HepG2 (cell line): Measurements from ENCODE around the gene DHRS4L2. TPM values are rescaled to one million over a fixed set of nuclear protein-coding genes. Genes with fewer than 3 reads are reported as not detected.

Experiments used
- FLYWCH1 ChIP-seq: sonication (generic); formaldehyde crosslinking; IDR thresholded peaks from 2 replicates; pipeline ENCODE4 v1.8.1; 2023; ENCODE audit warnings: mild to moderate bottlenecking, missing genetic modification reagents
- KLF9 ChIP-seq: IDR thresholded peaks from 2 replicates; pipeline ENCODE4 v1.6.1; 2016; ENCODE audit warnings: low read depth
- MTF1 ChIP-seq: sonication (generic); formaldehyde crosslinking; IDR thresholded peaks from 2 replicates; pipeline ENCODE4 v1.5.0; 2020; ENCODE audit warnings: missing genetic modification reagents
- PHF5A ChIP-seq: IDR thresholded peaks from one replicate; pipeline ENCODE4 v1.6.1; 2018; ENCODE audit warnings: low read depth, missing genetic modification reagents; ENCODE audit not compliant: unreplicated experiment
- RFX3 ChIP-seq: IDR thresholded peaks from 2 replicates; pipeline ENCODE4 v1.6.1; 2016; ENCODE audit warnings: missing biosample characterization, missing genetic modification reagents
- TEAD2 ChIP-seq: sonication (generic); formaldehyde crosslinking; IDR thresholded peaks from 2 replicates; pipeline ENCODE4 v1.9.0; 2021; ENCODE audit warnings: missing genetic modification reagents
- ZNF558 ChIP-seq: sonication (generic); formaldehyde crosslinking; IDR thresholded peaks from 2 replicates; pipeline ENCODE4 v1.9.0; 2022; ENCODE audit warnings: mild to moderate bottlenecking, missing genetic modification reagents, borderline replicate concordance
- ZNF790 ChIP-seq: sonication (generic); formaldehyde crosslinking; IDR thresholded peaks from 2 replicates; pipeline ENCODE4 v1.8.0; 2022; ENCODE audit warnings: missing genetic modification reagents, mild to moderate bottlenecking, borderline replicate concordance
- ZNF792 ChIP-seq: IDR thresholded peaks from 2 replicates; pipeline ENCODE4 v1.6.1; 2016
- polyA plus RNA-seq, 8 experiments: library from polyadenylated mRNA; depleted of rRNA in 3 of 8; stranded (reverse) in 7 of 8; unstranded in 1 of 8; fragments of >200 nt; fragmentation: Illumina TruSeq in 4 of 8; extraction: Trizol in 4 of 8; gene quantifications; 2 replicates each; pipeline versions ENCODE4 v1.2.1 to v1.2.3, GENCODE V29; 2011 to 2016; ENCODE audit warnings: low read depth in 4 of 8, missing spikeins in 1 of 8, mixed read lengths in 1 of 8; ENCODE audit not compliant: insufficient read depth in 1 of 8
- total RNA-seq, 5 experiments: library from RNA; depleted of rRNA; stranded (reverse); fragments of >200 nt; fragmentation: Illumina TruSeq; extraction: Trizol; gene quantifications; 2 replicates each; pipeline ENCODE4 v1.2.3, GENCODE V29; 2016; ENCODE audit warnings: low read depth in 1 of 5
- TF ChIP-seq, protein P1 (sequence below): sonication (generic); formaldehyde crosslinking; IDR thresholded peaks from 2 replicates; pipeline ENCODE4 v1.4.0; 2020; ENCODE audit warnings: missing genetic modification reagents, borderline replicate concordance
- TF ChIP-seq, protein P2 (sequence below): sonication (generic); formaldehyde crosslinking; IDR thresholded peaks from 2 replicates; pipeline ENCODE4 v1.9.0; 2021; ENCODE audit warnings: mild to moderate bottlenecking, missing genetic modification reagents
- TF ChIP-seq, protein P3 (sequence below): sonication (generic); formaldehyde crosslinking; IDR thresholded peaks from 2 replicates; pipeline ENCODE4 v1.4.0; 2020; ENCODE audit warnings: mild to moderate bottlenecking, missing genetic modification reagents

Gene DHRS4L2
- total and polyA plus RNA-seq, 2 of the 13 experiments (the other 11 are each of a cell fraction or from before 2014, with no cell fraction given): 24.7 to 38.2 TPM

DNA sequence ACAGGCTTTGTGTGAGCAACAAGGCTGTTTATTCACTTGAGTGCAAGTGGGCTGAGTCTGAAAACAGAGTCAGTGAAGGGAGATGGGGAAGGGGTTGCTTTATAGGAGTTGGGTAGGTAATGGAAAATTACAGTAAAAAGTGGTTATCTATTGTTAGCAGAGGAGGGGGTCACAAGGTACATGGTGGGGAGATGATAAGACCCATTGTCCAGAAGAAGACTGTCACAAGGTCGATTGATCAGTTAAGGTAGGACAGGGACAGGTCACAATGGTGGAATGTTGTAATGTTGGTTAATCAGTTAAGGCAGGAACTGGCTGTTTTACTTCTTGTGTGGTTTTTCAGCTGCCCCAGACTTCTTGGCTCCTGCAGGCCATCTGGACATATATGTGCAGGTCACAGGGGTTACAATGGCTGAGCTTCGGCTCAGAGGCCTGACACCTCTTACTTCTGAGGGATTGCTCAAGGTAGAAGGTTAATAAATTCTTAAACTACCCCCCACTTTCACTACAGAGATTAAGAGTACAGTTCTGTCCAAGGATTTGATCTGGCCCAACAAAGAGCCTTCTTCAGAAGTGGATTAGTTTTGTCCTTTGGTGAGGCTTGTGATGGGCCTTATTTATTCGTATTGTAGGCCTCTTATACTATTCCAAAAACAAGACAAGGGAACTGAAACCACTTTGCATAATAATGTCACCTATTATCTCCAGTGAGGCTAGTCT, 49.0 kb upstream of the DHRS4L2 start (continued):
- TF ChIP-seq, protein P1, sequence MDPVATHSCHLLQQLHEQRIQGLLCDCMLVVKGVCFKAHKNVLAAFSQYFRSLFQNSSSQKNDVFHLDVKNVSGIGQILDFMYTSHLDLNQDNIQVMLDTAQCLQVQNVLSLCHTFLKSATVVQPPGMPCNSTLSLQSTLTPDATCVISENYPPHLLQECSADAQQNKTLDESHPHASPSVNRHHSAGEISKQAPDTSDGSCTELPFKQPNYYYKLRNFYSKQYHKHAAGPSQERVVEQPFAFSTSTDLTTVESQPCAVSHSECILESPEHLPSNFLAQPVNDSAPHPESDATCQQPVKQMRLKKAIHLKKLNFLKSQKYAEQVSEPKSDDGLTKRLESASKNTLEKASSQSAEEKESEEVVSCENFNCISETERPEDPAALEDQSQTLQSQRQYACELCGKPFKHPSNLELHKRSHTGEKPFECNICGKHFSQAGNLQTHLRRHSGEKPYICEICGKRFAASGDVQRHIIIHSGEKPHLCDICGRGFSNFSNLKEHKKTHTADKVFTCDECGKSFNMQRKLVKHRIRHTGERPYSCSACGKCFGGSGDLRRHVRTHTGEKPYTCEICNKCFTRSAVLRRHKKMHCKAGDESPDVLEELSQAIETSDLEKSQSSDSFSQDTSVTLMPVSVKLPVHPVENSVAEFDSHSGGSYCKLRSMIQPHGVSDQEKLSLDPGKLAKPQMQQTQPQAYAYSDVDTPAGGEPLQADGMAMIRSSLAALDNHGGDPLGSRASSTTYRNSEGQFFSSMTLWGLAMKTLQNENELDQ (CRISPR knock-in tag): no peak
- TF ChIP-seq, protein P2, sequence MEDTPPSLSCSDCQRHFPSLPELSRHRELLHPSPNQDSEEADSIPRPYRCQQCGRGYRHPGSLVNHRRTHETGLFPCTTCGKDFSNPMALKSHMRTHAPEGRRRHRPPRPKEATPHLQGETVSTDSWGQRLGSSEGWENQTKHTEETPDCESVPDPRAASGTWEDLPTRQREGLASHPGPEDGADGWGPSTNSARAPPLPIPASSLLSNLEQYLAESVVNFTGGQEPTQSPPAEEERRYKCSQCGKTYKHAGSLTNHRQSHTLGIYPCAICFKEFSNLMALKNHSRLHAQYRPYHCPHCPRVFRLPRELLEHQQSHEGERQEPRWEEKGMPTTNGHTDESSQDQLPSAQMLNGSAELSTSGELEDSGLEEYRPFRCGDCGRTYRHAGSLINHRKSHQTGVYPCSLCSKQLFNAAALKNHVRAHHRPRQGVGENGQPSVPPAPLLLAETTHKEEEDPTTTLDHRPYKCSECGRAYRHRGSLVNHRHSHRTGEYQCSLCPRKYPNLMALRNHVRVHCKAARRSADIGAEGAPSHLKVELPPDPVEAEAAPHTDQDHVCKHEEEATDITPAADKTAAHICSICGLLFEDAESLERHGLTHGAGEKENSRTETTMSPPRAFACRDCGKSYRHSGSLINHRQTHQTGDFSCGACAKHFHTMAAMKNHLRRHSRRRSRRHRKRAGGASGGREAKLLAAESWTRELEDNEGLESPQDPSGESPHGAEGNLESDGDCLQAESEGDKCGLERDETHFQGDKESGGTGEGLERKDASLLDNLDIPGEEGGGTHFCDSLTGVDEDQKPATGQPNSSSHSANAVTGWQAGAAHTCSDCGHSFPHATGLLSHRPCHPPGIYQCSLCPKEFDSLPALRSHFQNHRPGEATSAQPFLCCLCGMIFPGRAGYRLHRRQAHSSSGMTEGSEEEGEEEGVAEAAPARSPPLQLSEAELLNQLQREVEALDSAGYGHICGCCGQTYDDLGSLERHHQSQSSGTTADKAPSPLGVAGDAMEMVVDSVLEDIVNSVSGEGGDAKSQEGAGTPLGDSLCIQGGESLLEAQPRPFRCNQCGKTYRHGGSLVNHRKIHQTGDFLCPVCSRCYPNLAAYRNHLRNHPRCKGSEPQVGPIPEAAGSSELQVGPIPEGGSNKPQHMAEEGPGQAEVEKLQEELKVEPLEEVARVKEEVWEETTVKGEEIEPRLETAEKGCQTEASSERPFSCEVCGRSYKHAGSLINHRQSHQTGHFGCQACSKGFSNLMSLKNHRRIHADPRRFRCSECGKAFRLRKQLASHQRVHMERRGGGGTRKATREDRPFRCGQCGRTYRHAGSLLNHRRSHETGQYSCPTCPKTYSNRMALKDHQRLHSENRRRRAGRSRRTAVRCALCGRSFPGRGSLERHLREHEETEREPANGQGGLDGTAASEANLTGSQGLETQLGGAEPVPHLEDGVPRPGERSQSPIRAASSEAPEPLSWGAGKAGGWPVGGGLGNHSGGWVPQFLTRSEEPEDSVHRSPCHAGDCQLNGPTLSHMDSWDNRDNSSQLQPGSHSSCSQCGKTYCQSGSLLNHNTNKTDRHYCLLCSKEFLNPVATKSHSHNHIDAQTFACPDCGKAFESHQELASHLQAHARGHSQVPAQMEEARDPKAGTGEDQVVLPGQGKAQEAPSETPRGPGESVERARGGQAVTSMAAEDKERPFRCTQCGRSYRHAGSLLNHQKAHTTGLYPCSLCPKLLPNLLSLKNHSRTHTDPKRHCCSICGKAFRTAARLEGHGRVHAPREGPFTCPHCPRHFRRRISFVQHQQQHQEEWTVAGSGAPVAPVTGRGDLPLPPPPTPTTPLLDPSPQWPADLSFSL (CRISPR knock-in tag): no peak
- TF ChIP-seq MTF1 (CRISPR knock-in tag): no peak
- no peak for TF ChIP-seq KLF9 (CRISPR knock-in tag)
- no peak for TF ChIP-seq ZNF790 (CRISPR knock-in tag)
- TF ChIP-seq ZNF558: 0 out of 2 replicates have a peak, but pooled peaks have one; percentile 29
- no peak for TF ChIP-seq TEAD2 (CRISPR knock-in tag)
- TF ChIP-seq PHF5A (CRISPR knock-in tag): no peak
- TF ChIP-seq ZNF792 (CRISPR knock-in tag): no peak
- TF ChIP-seq FLYWCH1 (CRISPR knock-in tag): no peak
- TF ChIP-seq RFX3: no peak
- TF ChIP-seq, protein P3, sequence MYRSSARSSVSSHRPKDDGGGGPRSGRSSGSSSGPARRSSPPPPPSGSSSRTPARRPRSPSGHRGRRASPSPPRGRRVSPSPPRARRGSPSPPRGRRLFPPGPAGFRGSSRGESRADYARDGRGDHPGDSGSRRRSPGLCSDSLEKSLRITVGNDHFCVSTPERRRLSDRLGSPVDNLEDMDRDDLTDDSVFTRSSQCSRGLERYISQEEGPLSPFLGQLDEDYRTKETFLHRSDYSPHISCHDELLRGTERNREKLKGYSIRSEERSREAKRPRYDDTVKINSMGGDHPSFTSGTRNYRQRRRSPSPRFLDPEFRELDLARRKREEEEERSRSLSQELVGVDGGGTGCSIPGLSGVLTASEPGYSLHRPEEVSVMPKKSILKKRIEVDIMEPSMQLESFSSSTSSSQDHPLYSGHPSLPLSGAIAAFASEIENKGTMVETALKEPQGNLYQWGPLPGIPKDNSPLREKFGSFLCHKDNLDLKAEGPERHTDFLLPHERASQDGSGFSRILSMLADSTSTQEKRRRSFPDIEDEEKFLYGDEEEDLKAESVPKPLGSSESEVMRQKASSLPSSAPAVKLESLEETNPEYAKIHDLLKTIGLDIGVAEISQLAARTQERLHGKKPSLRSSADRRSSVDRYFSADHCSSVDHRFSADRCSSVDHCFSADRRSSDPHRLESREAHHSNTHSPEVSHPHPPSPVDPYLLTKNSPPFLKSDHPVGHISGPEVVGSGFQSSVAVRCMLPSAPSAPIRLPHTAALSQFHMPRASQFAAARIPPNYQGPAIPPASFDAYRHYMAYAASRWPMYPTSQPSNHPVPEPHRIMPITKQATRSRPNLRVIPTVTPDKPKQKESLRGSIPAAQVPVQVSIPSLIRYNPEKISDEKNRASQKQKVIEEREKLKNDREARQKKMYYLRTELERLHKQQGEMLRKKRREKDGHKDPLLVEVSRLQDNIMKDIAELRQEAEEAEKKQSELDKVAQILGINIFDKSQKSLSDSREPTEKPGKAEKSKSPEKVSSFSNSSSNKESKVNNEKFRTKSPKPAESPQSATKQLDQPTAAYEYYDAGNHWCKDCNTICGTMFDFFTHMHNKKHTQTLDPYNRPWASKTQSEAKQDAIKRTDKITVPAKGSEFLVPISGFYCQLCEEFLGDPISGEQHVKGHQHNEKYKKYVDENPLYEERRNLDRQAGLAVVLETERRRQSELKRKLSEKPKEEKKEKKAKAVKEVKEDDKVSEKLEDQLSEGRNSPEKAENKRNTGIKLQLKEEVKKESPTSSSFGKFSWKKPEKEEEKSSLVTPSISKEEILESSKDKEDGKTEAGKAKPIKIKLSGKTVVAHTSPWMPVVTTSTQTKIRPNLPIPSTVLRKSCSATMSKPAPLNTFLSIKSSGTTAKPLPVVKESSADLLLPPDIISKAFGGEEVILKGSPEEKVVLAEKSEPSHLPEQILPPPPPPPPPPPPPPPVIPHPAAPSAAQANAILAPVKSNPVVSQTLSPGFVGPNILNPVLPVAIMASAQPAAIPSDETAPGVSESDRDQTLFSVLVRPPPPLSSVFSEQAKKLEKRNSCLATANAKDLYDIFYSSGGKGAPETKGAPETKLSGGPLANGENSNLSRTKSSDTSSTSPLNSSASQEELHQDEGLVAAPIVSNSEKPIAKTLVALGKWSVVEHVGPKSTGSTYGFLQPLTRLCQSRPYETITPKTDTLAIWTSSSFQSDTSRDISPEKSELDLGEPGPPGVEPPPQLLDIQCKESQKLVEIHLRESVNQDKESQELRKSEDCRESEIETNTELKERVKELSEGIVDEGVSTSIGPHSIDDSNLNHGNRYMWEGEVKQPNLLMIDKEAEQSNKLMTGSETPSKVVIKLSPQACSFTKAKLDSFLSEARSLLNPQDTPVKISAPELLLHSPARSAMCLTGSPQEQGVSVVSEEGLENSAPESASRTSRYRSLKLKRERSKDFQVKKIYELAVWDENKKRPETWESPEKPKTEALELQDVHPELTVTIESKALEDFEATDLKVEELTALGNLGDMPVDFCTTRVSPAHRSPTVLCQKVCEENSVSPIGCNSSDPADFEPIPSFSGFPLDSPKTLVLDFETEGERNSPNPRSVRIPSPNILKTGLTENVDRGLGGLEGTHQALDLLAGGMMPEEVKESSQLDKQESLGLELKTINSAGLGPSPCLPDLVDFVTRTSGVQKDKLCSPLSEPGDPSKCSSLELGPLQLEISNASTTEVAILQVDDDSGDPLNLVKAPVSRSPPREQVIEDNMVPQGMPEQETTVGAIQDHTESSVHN (CRISPR knock-in tag): 0 out of 2 replicates have a peak, but pooled peaks have one; percentile 71
